Measurements from ENCODE around the gene SPATA31C1.

GRCh38 chr9:87876708-87877107 is 41.1 kb upstream of the SPATA31C1 start:
- TF ChIP-seq, protein P1, sequence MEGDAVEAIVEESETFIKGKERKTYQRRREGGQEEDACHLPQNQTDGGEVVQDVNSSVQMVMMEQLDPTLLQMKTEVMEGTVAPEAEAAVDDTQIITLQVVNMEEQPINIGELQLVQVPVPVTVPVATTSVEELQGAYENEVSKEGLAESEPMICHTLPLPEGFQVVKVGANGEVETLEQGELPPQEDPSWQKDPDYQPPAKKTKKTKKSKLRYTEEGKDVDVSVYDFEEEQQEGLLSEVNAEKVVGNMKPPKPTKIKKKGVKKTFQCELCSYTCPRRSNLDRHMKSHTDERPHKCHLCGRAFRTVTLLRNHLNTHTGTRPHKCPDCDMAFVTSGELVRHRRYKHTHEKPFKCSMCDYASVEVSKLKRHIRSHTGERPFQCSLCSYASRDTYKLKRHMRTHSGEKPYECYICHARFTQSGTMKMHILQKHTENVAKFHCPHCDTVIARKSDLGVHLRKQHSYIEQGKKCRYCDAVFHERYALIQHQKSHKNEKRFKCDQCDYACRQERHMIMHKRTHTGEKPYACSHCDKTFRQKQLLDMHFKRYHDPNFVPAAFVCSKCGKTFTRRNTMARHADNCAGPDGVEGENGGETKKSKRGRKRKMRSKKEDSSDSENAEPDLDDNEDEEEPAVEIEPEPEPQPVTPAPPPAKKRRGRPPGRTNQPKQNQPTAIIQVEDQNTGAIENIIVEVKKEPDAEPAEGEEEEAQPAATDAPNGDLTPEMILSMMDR (IDR thresholded peaks at IDR 0.05; ENCODE audit: extremely low read depth in 1 of 2, insufficient read depth in 1 of 2, low read depth in 1 of 2, low read length in 2 of 2), result no peak
- TF ChIP-seq EZH2 (IDR thresholded peaks at IDR 0.05; ENCODE audit: borderline replicate concordance, low read depth, low read length, severe bottlenecking) (no peak), POLR2A (IDR thresholded peaks at IDR 0.05; ENCODE audit: low read depth, low read length) (no peak), GATA2 (IDR thresholded peaks at IDR 0.05; ENCODE audit: insufficient read depth, insufficient read length, low read depth, low read length) (no peak)
- TF ChIP-seq, protein P2, sequence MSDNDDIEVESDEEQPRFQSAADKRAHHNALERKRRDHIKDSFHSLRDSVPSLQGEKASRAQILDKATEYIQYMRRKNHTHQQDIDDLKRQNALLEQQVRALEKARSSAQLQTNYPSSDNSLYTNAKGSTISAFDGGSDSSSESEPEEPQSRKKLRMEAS (IDR thresholded peaks at IDR 0.05; ENCODE audit: insufficient read depth, insufficient read length), result no peak
